ENCODE measurements around the gene HOXB6.

- TF ChIP-seq CTCF (IDR thresholded peaks at IDR 0.05) (peak; percentile 99), ELK1 (IDR thresholded peaks at IDR 0.05; ENCODE audit: low read depth, low read length) (no peak)
Measured at GRCh38 chr17:48618256-48618896, 13.6 kb upstream of the HOXB6 start.

All from A549 (cell line).